ENCODE measurements around the gene FTO. TPM values are rescaled to one million over a fixed set of nuclear protein-coding genes. Genes with fewer than 3 reads are reported as not detected.
"Not testable (repeated sequence)": the region's sequence is repeated elsewhere in the genome, so short reads cannot be mapped to it uniquely, and the experiment has no call there.

FTO gene
- total RNA-seq, 1 donor from 2014 or later, result 70.5 TPM

- no peak overlapping the region for H3K4me3 ChIP-seq
- intact Hi-C loops (cut with DNase I), result no loop called here
- no peak for TF ChIP-seq POLR2A (IDR thresholded peaks at IDR 0.05)
- TF ChIP-seq POLR2AphosphoS5 (IDR thresholded peaks at IDR 0.05; ENCODE audit: insufficient read depth in 1 of 2, low read depth in 1 of 2), result peak in 1 of 2 donors; percentile 34
- TF ChIP-seq CTCF (IDR thresholded peaks at IDR 0.05), result no peak
- peaks cover 0 to 15% of the 10 kb centered on the region in 2 donors for H3K36me3 ChIP-seq
- DNase-seq (ENCODE audit: extremely low spot score in 2 of 2), result no peak
- H3K4me1 ChIP-seq, result no peaks in the 10 kb centered on the region
- no peak overlapping the region for H3K27ac ChIP-seq
- H3K9me3 ChIP-seq, result no peaks in the 10 kb centered on the region
- H3K27me3 ChIP-seq, result no peaks in the 10 kb centered on the region
These were observed 14.3 kb upstream of the FTO start for GRCh38 chr16:53689636-53690035.

GRCh38 chr16:53690771-53691170 is 13.2 kb upstream of the FTO start:
- Histone ChIP-seq H3K27me3 (no peaks in the 10 kb centered on the region), H3K4me1 (no peaks in the 10 kb centered on the region), H3K4me3 (no peak overlapping the region), H3K36me3 (peaks cover 0 to 12% of the 10 kb centered on the region in 2 donors), H3K9me3 (no peaks in the 10 kb centered on the region), H3K27ac (no peak overlapping the region)
- intact Hi-C loops (cut with DNase I), result no loop called here
- no peak for DNase-seq (ENCODE audit: extremely low spot score in 2 of 2)
- TF ChIP-seq POLR2A (IDR thresholded peaks at IDR 0.05) (no peak), CTCF (IDR thresholded peaks at IDR 0.05) (no peak), POLR2AphosphoS5 (IDR thresholded peaks at IDR 0.05; ENCODE audit: insufficient read depth in 1 of 2, low read depth in 1 of 2) (no peak)

GRCh38 chr16:53692146-53692545 is 11.8 kb upstream of the FTO start:
- no peaks in the 10 kb centered on the region for H3K4me1 ChIP-seq
- no peak overlapping the region for H3K4me3 ChIP-seq
- peaks cover 0 to 12% of the 10 kb centered on the region in 2 donors for H3K36me3 ChIP-seq
- no peak for DNase-seq (ENCODE audit: extremely low spot score in 2 of 2)
- no peaks in the 10 kb centered on the region for H3K9me3 ChIP-seq
- H3K27me3 ChIP-seq, result no peaks in the 10 kb centered on the region
- no peak overlapping the region for H3K27ac ChIP-seq
- TF ChIP-seq POLR2A (IDR thresholded peaks at IDR 0.05), result no peak
- TF ChIP-seq POLR2AphosphoS5 (IDR thresholded peaks at IDR 0.05; ENCODE audit: insufficient read depth in 1 of 2, low read depth in 1 of 2), result no peak
- TF ChIP-seq CTCF (IDR thresholded peaks at IDR 0.05), result no peak
- intact Hi-C loops (cut with DNase I), result no loop called here

- no peak for DNase-seq (ENCODE audit: extremely low spot score in 2 of 2)
- intact Hi-C loops (cut with DNase I), result no loop called here
- no peak for TF ChIP-seq CTCF (IDR thresholded peaks at IDR 0.05)
- no peak for TF ChIP-seq POLR2A (IDR thresholded peaks at IDR 0.05)
- Histone ChIP-seq H3K27ac (no peak overlapping the region), H3K36me3 (peaks cover 0 to 12% of the 10 kb centered on the region in 2 donors), H3K4me1 (no peaks in the 10 kb centered on the region), H3K9me3 (no peaks in the 10 kb centered on the region), H3K27me3 (no peaks in the 10 kb centered on the region), H3K4me3 (no peak overlapping the region)
These were observed 10.6 kb upstream of the FTO start for GRCh38 chr16:53693320-53693719.

- intact Hi-C loops (cut with DNase I), result no loop called here
- Histone ChIP-seq H3K4me1 (no peaks in the 10 kb centered on the region), H3K9me3 (no peaks in the 10 kb centered on the region), H3K27ac (no peak overlapping the region), H3K36me3 (peaks cover 0 to 12% of the 10 kb centered on the region in 2 donors), H3K27me3 (no peaks in the 10 kb centered on the region), H3K4me3 (no peak overlapping the region)
- no peak for DNase-seq (ENCODE audit: extremely low spot score in 2 of 2)
- TF ChIP-seq CTCF (IDR thresholded peaks at IDR 0.05) (no peak), POLR2AphosphoS5 (IDR thresholded peaks at IDR 0.05; ENCODE audit: insufficient read depth in 1 of 2, low read depth in 1 of 2) (no peak), POLR2A (IDR thresholded peaks at IDR 0.05) (no peak)
These were observed 8.9 kb upstream of the FTO start for GRCh38 chr16:53695070-53695469.

GRCh38 chr16:53698271-53698670 is 5.7 kb upstream of the FTO start:
- H3K27ac ChIP-seq; H3K36me3 ChIP-seq; H3K4me3 ChIP-seq; DNase-seq (ENCODE audit: extremely low spot score in 2 of 2); intact Hi-C loops (cut with DNase I); H3K9me3 ChIP-seq; H3K4me1 ChIP-seq; H3K27me3 ChIP-seq: not testable (repeated sequence)
